Measurements from ENCODE around the gene LRRC14B.

GRCh38 chr5:158807-159447 lies 32.4 kb upstream of the LRRC14B start:
- TF ChIP-seq CTCF (IDR thresholded peaks at IDR 0.05) (no peak), POLR2A (IDR thresholded peaks at IDR 0.05) (no peak)

All from testis (tissue), 2 donors.